ENCODE data around the gene MED8.

DNA sequence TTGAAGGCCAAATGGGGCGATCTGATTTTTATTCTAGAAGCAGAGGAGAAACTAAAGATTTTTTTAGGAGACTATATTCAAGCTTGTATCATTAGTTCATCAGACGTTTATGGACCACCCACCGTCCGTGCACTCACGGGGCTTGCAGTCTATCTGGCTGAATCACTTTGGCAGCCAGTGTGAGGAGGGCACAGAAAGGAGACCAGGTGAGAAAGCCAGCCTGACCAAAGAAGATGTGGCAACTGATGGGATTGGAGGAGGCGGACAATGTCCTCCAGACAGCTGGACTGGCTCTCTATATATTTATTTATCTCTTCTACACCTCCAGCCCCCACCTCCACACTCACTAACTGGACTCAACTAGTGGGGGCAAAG, 21.0 kb downstream of the MED8 start:
- TF ChIP-seq, protein P1, sequence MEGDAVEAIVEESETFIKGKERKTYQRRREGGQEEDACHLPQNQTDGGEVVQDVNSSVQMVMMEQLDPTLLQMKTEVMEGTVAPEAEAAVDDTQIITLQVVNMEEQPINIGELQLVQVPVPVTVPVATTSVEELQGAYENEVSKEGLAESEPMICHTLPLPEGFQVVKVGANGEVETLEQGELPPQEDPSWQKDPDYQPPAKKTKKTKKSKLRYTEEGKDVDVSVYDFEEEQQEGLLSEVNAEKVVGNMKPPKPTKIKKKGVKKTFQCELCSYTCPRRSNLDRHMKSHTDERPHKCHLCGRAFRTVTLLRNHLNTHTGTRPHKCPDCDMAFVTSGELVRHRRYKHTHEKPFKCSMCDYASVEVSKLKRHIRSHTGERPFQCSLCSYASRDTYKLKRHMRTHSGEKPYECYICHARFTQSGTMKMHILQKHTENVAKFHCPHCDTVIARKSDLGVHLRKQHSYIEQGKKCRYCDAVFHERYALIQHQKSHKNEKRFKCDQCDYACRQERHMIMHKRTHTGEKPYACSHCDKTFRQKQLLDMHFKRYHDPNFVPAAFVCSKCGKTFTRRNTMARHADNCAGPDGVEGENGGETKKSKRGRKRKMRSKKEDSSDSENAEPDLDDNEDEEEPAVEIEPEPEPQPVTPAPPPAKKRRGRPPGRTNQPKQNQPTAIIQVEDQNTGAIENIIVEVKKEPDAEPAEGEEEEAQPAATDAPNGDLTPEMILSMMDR (IDR thresholded peaks at IDR 0.05) = no peak
- no peak for TF ChIP-seq EZH2 (IDR thresholded peaks at IDR 0.05)

Measured in neural progenitor cell (in vitro differentiated cells).